BJ (cell line): ENCODE results near the gene ARHGAP21. TPM values are rescaled to one million over a fixed set of nuclear protein-coding genes. Genes with fewer than 3 reads are reported as not detected.

Experiments used
- CTCF ChIA-PET: fragments of 350-600 bp; formaldehyde crosslinking; extraction: SDS; loops from one replicate; lab custom pipeline; 2021; ENCODE audit warnings: antibody characterized with exemption, inconsistent platforms; lab: Yijun Ruan, JAX
- POLR2A ChIA-PET: fragments of 300-600 bp; sonication (Branson Sonifier 250); formaldehyde crosslinking; extraction: SDS; loops from one replicate; lab custom pipeline; 2021; ENCODE audit warnings: antibody characterized with exemption; lab: Charles Lee
- DNase-seq: peaks from one replicate; pipeline ENCODE4 v3.0.0-alpha.2; 2011; ENCODE audit warnings: low read depth
- H3K27me3 ChIP-seq: 2 replicates; pipeline ENCODE4 v1.6.0; 2011; ENCODE audit warnings: low read length; ENCODE audit not compliant: control insufficient read depth, insufficient read depth
- H3K36me3 ChIP-seq: 2 replicates; pipeline ENCODE4 v1.5.1; 2011; ENCODE audit warnings: low read length; ENCODE audit not compliant: control insufficient read depth, insufficient read depth
- H3K4me3 ChIP-seq: 2 replicates; pipeline ENCODE4 v1.5.1; 2011; ENCODE audit warnings: low read depth, mild to moderate bottlenecking, control low read depth, low read length
- polyA plus RNA-seq: library from polyadenylated mRNA; depleted of rRNA; stranded (reverse); fragments of >200 nt; gene quantifications from 2 replicates; pipeline ENCODE4 v1.2.3, GENCODE V29; 2011
- TF ChIP-seq, protein P1 (sequence below): IDR thresholded peaks from 2 replicates; pipeline ENCODE4 v1.5.1; 2011; ENCODE audit warnings: low read depth, mild to moderate bottlenecking, control low read depth, inconsistent platforms, low read length, moderate library complexity; ENCODE audit not compliant: insufficient read depth

The ARHGAP21 gene
- polyA plus RNA-seq, 1 experiment: 75.8 TPM

DNA sequence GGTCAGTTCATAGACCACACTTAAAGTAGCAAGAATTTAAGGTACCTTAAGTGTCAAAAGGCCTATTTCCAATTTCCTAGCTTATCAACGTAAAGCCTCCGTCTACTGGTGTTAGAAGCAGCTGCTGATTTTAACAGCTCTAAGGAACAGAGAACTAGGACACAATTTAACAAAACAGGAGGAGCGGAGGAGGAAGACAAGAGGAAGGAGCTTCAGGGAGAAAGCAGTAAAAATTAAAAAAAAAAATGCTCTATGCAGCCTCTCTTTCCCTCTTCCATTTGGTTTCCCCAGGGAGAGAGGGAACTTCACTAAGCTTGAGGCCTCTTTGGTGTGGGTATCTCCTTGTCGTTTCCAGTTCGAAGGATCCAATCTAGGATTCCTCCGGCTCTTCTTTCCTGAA is 22.7 kb downstream of the ARHGAP21 start:
- no peak for DNase-seq
- no peaks in the 10 kb centered on the region for H3K36me3 ChIP-seq
- TF ChIP-seq, protein P1, sequence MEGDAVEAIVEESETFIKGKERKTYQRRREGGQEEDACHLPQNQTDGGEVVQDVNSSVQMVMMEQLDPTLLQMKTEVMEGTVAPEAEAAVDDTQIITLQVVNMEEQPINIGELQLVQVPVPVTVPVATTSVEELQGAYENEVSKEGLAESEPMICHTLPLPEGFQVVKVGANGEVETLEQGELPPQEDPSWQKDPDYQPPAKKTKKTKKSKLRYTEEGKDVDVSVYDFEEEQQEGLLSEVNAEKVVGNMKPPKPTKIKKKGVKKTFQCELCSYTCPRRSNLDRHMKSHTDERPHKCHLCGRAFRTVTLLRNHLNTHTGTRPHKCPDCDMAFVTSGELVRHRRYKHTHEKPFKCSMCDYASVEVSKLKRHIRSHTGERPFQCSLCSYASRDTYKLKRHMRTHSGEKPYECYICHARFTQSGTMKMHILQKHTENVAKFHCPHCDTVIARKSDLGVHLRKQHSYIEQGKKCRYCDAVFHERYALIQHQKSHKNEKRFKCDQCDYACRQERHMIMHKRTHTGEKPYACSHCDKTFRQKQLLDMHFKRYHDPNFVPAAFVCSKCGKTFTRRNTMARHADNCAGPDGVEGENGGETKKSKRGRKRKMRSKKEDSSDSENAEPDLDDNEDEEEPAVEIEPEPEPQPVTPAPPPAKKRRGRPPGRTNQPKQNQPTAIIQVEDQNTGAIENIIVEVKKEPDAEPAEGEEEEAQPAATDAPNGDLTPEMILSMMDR: no peak
- ChIA-PET CTCF (no interaction called here), POLR2A (no interaction called here)
- no peak overlapping the region for H3K4me3 ChIP-seq
- H3K27me3 ChIP-seq: no peaks in the 10 kb centered on the region

DNA sequence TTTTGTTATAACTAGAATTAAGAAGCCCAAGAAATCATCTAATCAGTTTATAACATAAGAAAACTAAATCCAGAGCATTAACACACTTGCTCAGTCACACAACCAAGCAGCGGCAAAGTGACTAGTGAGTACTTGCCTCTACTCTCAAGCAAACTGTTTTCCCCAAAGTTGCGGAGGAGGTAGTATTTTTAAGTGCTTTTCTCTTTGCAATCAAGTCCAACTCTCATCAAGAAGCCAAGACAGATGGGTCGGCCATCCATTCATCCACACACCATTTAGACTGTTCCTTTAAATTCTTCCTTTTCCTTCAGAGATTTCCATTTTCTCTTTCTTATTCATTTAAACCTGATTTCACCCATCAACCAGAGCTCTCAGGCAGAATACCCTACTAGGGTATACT is 25.4 kb downstream of the ARHGAP21 start:
- no peaks in the 10 kb centered on the region for H3K27me3 ChIP-seq
- no peaks in the 10 kb centered on the region; the same call in 1 of the 2 replicates for H3K36me3 ChIP-seq
- H3K4me3 ChIP-seq: no peak overlapping the region
- POLR2A ChIA-PET: interaction anchor here (0.6 kb wide), 1 partner anchor 203 kb away, joined by 3 read pairs; no protein-coding TSS in a partner anchor
- CTCF ChIA-PET: interaction anchor here (1.6 to 2.6 kb wide), 2 partner anchors 10 to 12 kb away, joined by 4 to 9 read pairs; no protein-coding TSS in a partner anchor
- no peak for DNase-seq
- TF ChIP-seq, protein P1: no peak

- ChIA-PET POLR2A (no interaction called here), CTCF (interaction anchor here (2.6 kb wide), 1 partner anchor 9 kb away, joined by 9 read pairs; no protein-coding TSS in a partner anchor)
- DNase-seq: no peak
- H3K4me3 ChIP-seq: no peak overlapping the region
- no peaks in the 10 kb centered on the region; the same call in 1 of the 2 replicates for H3K36me3 ChIP-seq
- no peaks in the 10 kb centered on the region for H3K27me3 ChIP-seq
- TF ChIP-seq, protein P1: no peak
Measured at GRCh38 chr10:24697080-24697479, 26.6 kb downstream of the ARHGAP21 start.

DNA sequence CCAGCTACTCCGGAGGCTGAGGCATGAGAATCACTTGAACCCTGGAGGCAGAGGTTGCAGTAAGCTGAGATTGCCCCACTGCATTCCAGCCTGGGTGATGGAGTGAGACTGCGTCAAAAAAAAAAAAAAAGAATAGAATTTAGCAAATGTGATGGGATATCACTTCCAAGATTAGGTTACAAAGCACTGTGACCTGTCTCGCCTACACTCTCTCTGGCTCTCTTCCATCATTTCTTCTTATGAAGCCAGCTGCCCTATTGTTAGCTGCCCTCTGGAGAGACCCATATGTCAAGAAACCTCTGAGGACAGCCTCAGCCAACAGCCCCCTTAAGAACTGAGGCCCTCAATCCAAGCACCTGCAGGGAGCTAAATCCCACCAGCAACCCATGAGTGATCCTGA is 28.2 kb downstream of the ARHGAP21 start:
- POLR2A ChIA-PET: no interaction called here
- H3K36me3 ChIP-seq: no peaks in the 10 kb centered on the region; the same call in 1 of the 2 replicates
- no peaks in the 10 kb centered on the region for H3K27me3 ChIP-seq
- TF ChIP-seq, protein P1: no peak
- H3K4me3 ChIP-seq: no peak overlapping the region
- CTCF ChIA-PET: no interaction called here
- DNase-seq: no peak

DNA sequence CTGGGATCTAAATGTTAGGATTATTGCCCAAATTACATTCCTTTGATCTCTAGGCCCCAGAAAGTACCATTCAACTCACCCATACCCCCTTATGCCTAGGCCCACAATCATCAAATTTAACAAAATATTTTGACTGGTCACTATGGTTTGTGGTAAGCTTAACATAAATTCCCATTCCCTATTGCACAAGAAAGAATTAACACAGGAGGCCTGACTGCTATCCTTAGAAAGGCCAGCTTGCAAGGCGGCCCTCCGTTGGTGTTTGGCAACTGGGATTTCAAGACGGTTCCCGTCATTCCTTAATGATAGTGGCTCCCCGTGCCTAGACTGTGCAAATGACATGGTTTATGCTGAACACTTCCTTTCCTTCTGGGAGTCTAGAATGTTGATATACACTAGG is 29.6 kb downstream of the ARHGAP21 start:
- ChIA-PET CTCF (interaction anchor here (0.9 kb wide), 1 partner anchor 296 kb away, joined by 3 read pairs; no protein-coding TSS in a partner anchor), POLR2A (no interaction called here)
- TF ChIP-seq, protein P1: no peak
- no peak overlapping the region for H3K4me3 ChIP-seq
- H3K27me3 ChIP-seq: no peaks in the 10 kb centered on the region
- no peak for DNase-seq
- H3K36me3 ChIP-seq: no peaks in the 10 kb centered on the region; the same call in 1 of the 2 replicates
